Measurements from ENCODE around the gene TK2.
A peak's percentile ranks its signal among the peaks of the same experiment; 100 is the strongest.

Gene TK2

GRCh38 chr16:66543541-66543940 lies 6.4 kb downstream of the TK2 start:
- no peak for DNase-seq

DNA sequence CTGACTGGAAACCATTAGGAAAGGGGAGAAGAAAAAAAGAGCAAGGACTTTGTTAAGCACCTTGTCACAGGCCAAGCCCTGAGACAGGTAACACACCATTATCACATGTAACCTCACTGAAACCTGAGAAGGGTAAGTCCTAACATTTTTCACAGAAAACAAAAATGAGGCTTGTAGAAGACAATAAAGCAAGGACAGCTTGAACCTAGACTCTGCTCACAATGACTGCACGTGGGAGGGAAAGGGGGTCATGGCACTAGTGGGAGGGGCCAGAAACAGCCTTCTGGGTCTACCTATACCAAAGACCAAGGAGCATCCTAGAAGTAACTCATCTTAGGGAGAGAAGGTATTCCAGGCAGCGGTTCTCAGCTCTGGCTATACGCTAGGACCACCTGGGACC lies 7.5 kb downstream of the TK2 start:
- DNase-seq: no peak

DNA sequence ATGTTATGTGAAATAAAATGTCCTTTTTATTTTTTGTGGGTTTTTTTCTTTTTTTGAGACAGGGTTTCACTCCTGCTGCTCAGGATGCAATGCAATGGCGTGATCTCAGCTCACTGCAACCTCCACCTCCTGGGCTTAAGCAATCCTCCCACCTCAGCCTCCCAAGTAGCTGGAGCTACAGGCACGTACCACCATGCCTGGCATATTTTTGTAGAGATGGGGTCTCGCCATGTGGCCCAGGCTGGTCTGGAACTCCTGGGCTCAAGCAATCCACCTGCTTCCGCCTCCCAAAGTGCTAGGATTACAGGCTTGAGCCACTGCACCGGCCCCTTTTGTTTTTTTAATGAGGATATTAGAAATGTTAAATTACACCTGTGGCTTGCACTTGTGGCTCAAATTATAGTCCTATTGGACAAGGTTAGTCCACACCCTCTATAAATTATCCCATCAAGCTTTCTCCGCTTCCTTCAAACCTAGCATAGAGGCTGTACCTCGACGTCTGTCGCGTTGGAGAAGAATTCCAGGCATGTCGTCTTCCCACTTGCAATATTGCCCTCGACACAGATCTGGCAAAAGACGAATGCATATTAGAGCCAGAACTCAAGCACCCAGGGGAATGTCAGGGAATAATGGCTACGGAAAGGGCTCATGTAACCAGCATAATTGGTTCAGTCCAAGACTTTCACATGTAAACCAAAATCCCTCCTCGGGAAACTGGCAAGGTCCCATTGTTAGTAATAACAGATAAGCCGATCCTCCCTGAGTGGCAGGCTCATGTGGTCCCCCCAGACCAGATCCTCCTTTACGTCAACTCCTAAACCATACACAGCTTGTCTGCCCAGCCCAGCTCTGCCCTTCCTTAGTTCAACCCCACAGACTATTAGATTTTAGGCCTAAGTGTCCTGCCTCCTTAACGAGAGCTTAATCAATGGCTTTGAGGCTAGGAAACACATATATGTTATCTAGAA lies 8.2 kb downstream of the TK2 start:
- no peak for DNase-seq

DNA sequence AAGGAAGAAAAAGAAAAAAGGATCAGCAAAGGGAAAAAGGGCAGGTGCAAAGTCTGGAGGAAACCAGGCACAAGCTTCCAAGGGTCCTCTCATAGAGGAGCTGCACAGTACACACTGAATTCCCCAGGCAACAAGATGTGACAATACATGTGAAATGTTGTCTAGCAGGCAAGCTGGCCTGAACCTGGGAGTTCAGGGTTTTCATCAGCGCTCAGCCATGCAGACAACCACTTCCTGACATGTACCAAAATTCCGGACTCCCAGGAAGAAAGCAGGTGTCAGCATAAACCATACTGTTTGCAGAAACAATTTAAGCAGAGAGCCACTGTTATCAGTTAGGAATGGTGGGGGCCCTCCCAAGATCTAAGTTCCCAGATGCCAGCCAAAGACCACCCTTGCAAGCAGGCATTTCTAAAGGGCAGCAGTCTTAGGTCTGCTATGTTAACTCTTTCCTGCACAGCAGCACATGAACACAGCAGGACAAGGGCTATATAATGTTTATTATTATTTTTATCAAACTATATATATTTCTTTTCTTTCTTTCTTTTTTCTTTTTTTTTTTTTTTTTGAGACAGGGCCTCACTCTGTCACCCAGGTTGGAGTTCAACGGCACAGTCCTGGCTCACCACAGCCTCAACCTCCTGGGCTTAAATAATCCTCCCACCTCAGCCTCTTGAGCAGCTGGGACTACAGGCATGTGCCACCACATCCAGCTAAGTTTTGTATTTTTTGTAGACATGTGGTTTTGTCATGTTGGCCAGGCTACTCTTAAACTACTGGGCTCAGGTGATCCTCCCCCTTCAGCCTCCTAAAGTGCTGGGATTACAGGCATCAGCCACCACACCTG lies 10.1 kb downstream of the TK2 start:
- no peak for DNase-seq

GRCh38 chr16:66538910-66539309 lies 11.0 kb downstream of the TK2 start:
- no peak for DNase-seq

GRCh38 chr16:66537236-66537635 lies 12.7 kb downstream of the TK2 start:
- no peak for DNase-seq

- DNase-seq: no peak
These were observed 13.4 kb downstream of the TK2 start for GRCh38 chr16:66536525-66536924.

GRCh38 chr16:66534376-66534799 lies 15.5 kb downstream of the TK2 start:
- no peak for DNase-seq

GRCh38 chr16:66529475-66529874 lies 20.4 kb downstream of the TK2 start:
- DNase-seq: no peak

DNA sequence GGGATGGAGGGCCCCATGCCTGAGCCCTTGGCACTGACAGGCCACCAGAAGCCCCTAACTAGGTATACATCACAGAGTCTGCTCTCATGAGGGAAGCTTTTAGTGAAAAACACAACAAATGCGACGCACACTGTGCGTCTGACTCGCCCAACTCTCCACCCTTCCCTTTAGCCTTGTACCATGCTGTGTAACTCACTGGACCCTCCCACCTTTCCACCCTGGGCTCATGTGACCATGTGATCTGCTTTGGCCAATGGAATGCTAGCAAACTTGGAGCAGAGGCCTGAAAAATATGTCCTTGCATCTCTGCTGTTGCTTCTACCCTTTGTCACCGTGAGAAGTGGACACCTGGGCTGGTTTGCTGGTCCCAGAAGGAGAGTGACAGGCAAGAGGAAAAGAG lies 21.6 kb downstream of the TK2 start:
- no peak for DNase-seq

GRCh38 chr16:66525396-66526180 lies 24.3 kb downstream of the TK2 start:
- DNase-seq: peak in 1 of 2 experiments; percentile 54

DNA sequence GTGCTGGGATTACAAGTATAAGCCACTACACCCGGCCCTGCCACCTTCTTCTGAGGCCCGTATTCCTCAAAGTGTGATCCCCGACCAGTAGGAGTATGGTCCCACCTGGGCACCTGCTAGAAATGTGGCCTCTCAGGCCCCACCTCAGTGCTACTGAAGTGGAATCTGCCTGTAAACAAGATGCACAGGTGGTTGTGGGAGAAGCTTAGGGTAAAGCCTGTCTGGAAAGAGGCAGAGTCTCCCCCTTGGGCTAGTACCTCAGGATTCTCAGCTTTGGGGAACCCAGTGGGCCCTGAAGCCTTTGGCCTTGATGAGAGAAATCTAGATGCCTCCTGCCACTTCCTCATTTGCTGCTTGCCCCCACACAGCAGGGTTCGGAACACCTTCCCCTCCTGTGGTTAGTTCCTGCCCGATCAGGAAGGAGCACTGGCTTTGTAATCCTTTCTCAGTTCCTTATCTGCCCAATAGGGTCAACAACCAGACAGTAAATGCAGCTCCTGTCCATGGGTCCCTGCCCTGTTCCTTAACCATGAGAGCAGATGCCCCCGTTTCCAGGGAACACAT lies 25.2 kb downstream of the TK2 start:
- no peak for DNase-seq

- no peak for DNase-seq
These were observed 26.0 kb downstream of the TK2 start for GRCh38 chr16:66523861-66524354.

- DNase-seq: no peak
These were observed 26.9 kb downstream of the TK2 start for GRCh38 chr16:66522816-66523590.

GRCh38 chr16:66521951-66522771 lies 27.8 kb downstream of the TK2 start:
- DNase-seq: no peak

DNA sequence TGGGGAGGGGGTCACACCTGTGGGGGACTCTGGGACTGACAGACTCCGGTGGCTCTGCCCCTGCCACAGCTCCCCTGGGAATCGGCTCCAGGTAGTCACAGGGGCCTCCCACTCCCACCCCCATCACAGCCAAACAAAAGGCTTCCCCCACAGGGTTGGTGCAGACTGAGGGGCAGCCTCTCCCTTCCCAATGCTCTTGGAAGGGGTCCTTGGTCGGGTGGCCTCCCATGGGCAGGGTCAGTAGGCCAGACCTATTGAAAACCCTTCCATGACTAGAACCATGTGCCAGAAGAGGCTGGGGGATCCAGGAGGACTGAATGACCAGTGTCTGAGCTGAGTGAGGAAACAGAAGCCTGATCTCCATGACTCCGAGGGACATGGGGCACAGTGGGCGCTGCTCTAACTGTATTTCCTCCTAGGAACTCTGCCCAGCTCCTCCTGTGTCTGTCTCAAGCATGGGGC lies 28.6 kb downstream of the TK2 start:
- no peak for DNase-seq

DNA sequence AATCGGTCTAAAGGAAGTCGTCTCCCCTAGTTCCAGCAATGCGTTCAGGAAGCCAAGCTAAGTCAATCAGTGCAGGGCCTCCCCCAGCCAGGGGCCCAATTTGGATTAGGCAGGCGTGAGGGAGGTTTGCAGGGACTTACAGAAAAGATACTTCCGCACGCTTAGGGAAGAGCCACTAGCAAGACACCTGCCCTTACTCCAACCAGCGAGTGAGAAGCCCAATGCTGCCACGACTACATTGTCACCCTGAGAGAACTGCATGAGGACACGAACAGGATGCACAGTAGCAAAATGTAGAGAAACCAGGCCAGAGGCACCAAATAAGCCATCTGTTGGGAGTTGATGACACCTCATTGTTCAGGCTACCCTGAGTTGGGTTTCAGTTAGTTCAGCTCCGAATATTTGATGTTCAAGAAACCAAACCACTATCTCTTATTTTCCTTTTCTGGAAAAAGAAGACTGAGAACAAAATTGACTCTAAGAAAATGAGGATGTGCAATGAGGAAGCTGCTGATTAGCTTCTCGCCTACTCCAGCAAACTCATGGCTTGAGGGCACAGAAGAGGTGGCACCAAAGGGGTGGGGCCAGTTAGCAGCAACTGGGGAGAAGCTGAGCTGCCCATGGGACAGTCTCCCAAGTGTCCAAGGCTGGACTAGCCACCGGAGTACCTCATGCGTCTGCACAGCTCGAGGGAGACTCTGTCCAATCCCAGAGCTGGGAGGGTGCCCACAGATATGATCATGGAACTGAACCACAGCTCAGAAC lies 29.3 kb downstream of the TK2 start:
- DNase-seq: no peak

GRCh38 chr16:66519482-66520373 lies 30.2 kb downstream of the TK2 start:
- no peak for DNase-seq

Measured in NCI-H526 (cell line).